Endothelial cell of umbilical vein (primary cell): ENCODE data around the gene CASKIN2.

Source experiments
- CTCF ChIP-seq, 2 donors: IDR thresholded peaks; 1 replicate in 1 of 2; 2 replicates in 1 of 2; pipeline ENCODE4 v1.5.1; 2011; ENCODE audit warnings: low read length in 2 of 2, mild to moderate bottlenecking in 2 of 2, moderate library complexity in 2 of 2, control low read depth in 1 of 2, inconsistent platforms in 1 of 2, low read depth in 1 of 2; ENCODE audit not compliant: insufficient read depth in 1 of 2; ENCODE audit errors: extremely low read depth in 1 of 2
- EZH2 ChIP-seq: IDR thresholded peaks from 2 replicates; pipeline ENCODE4 v1.6.1; 2012; ENCODE audit warnings: borderline replicate concordance, low read depth, mild to moderate bottlenecking, moderate library complexity, low read length, inconsistent platforms; ENCODE audit not compliant: severe bottlenecking
- FOS ChIP-seq: IDR thresholded peaks from 2 replicates; pipeline ENCODE4 v1.6.1; 2011; ENCODE audit warnings: mild to moderate bottlenecking, low read length, moderate library complexity, borderline replicate concordance; ENCODE audit not compliant: insufficient read depth
- JUN ChIP-seq: IDR thresholded peaks from 2 replicates; pipeline ENCODE4 v1.6.1; 2011; ENCODE audit warnings: borderline replicate concordance, low read depth; ENCODE audit not compliant: insufficient read length, insufficient read depth
- MYC ChIP-seq: IDR thresholded peaks from one replicate; pipeline ENCODE4 v1.6.1; 2011; ENCODE audit warnings: mild to moderate bottlenecking, low read depth, low read length
- POLR2A ChIP-seq: IDR thresholded peaks from 2 replicates; pipeline ENCODE4 v1.6.1; 2012; ENCODE audit warnings: low read depth, mild to moderate bottlenecking, control low read depth, low read length
- POLR2AphosphoS5 ChIP-seq: IDR thresholded peaks from 2 replicates; pipeline ENCODE4 v1.6.1; 2012; ENCODE audit warnings: low read depth, mild to moderate bottlenecking, control low read depth, low read length, moderate library complexity; ENCODE audit not compliant: insufficient read depth
- TF ChIP-seq, protein P1 (sequence below): IDR thresholded peaks from 2 replicates; pipeline ENCODE4 v1.6.1; 2011; ENCODE audit not compliant: insufficient read depth, insufficient read length

GRCh38 chr17:75551266-75551665 lies 35.9 kb upstream of the CASKIN2 start:
- TF ChIP-seq CTCF (IDR thresholded peaks at IDR 0.05; ENCODE audit: extremely low read depth in 1 of 2, insufficient read depth in 1 of 2, low read depth in 1 of 2, low read length in 2 of 2) = no peak
- TF ChIP-seq POLR2AphosphoS5 = no peak
- TF ChIP-seq POLR2A = no peak
- no peak for TF ChIP-seq JUN
- no peak for TF ChIP-seq FOS
- no peak for TF ChIP-seq MYC
- no peak for TF ChIP-seq EZH2
- TF ChIP-seq, protein P1, sequence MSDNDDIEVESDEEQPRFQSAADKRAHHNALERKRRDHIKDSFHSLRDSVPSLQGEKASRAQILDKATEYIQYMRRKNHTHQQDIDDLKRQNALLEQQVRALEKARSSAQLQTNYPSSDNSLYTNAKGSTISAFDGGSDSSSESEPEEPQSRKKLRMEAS = no peak
